ENCODE data around the gene PRPF40A.

Gene PRPF40A

GRCh38 chr2:152623775-152624174, 93.5 kb downstream of the PRPF40A start:
- no peak overlapping the region for H3K4me3 ChIP-seq
- H3K36me3 ChIP-seq = peaks cover 14 to 32% (median 31%) of the 10 kb centered on the region in 3 donors
- intact Hi-C loops (cut with DNase I; ENCODE audit: low total_unique reads) = loop anchor here (10.0 kb wide), 1 partner anchor 289 kb away; the partner anchor contains the start of gene FMNL2
- no peak for TF ChIP-seq CTCF (IDR thresholded peaks at IDR 0.05)
- H3K27me3 ChIP-seq = no peaks in the 10 kb centered on the region
- no peak overlapping the region for H3K27ac ChIP-seq
- H3K9me3 ChIP-seq = no peaks in the 10 kb centered on the region
- peaks cover 0 to 13% (median 3%) of the 10 kb centered on the region in 4 donors for H3K4me1 ChIP-seq
- DNase-seq = no peak

- Histone ChIP-seq H3K36me3 (peaks cover 15 to 32% (median 29%) of the 10 kb centered on the region in 3 donors), H3K27ac (no peak overlapping the region), H3K27me3 (no peaks in the 10 kb centered on the region), H3K4me3 (no peak overlapping the region), H3K9me3 (no peaks in the 10 kb centered on the region), H3K4me1 (peaks cover 0 to 13% (median 3%) of the 10 kb centered on the region in 4 donors)
- no peak for DNase-seq
- intact Hi-C loops (cut with DNase I; ENCODE audit: low total_unique reads) = loop anchor here (10.0 kb wide), 1 partner anchor 288 kb away; the partner anchor contains the start of gene FMNL2
- TF ChIP-seq CTCF (IDR thresholded peaks at IDR 0.05) = no peak
Observed at GRCh38 chr2:152623076-152623740, 94.1 kb downstream of the PRPF40A start.

- no peak for TF ChIP-seq CTCF (IDR thresholded peaks at IDR 0.05)
- intact Hi-C loops (cut with DNase I; ENCODE audit: low total_unique reads) = loop anchor here (10.0 kb wide), 1 partner anchor 287 kb away; the partner anchor contains the start of gene FMNL2
- H3K27ac ChIP-seq = no peak overlapping the region
- peaks cover 23 to 37% (median 33%) of the 10 kb centered on the region in 3 donors for H3K36me3 ChIP-seq
- DNase-seq = no peak
- no peaks in the 10 kb centered on the region for H3K9me3 ChIP-seq
- H3K27me3 ChIP-seq = no peaks in the 10 kb centered on the region
- peaks cover 0 to 11% (median 3%) of the 10 kb centered on the region in 4 donors for H3K4me1 ChIP-seq
- H3K4me3 ChIP-seq = no peak overlapping the region
Observed at GRCh38 chr2:152622219-152622618, 95.0 kb downstream of the PRPF40A start.

- DNase-seq = no peak
- Histone ChIP-seq H3K27ac (no peak overlapping the region), H3K36me3 (peaks cover 27 to 47% (median 39%) of the 10 kb centered on the region in 3 donors), H3K4me3 (no peak overlapping the region), H3K4me1 (peaks cover 0 to 5% (median 3%) of the 10 kb centered on the region in 4 donors), H3K9me3 (no peaks in the 10 kb centered on the region), H3K27me3 (no peaks in the 10 kb centered on the region)
- no peak for TF ChIP-seq CTCF (IDR thresholded peaks at IDR 0.05)
- intact Hi-C loops (cut with DNase I; ENCODE audit: low total_unique reads) = loop anchor here (10.0 kb wide), 1 partner anchor 286 kb away; the partner anchor contains the start of gene FMNL2
Observed at GRCh38 chr2:152620985-152621384, 96.3 kb downstream of the PRPF40A start.

GRCh38 chr2:152620208-152620607, 97.1 kb downstream of the PRPF40A start:
- no peak overlapping the region for H3K27ac ChIP-seq
- H3K36me3 ChIP-seq = peaks cover 27 to 55% (median 39%) of the 10 kb centered on the region in 3 donors
- intact Hi-C loops (cut with DNase I; ENCODE audit: low total_unique reads) = loop anchor here (10.0 kb wide), 1 partner anchor 285 kb away; the partner anchor contains the start of gene FMNL2

More at GRCh38 chr2:152620208-152620607, 97.1 kb downstream of the PRPF40A start:
- no peak for TF ChIP-seq CTCF (IDR thresholded peaks at IDR 0.05)
- H3K27me3 ChIP-seq = no peaks in the 10 kb centered on the region
- no peak for DNase-seq
- no peak overlapping the region for H3K4me3 ChIP-seq
- H3K4me1 ChIP-seq = peaks cover 0 to 5% (median 3%) of the 10 kb centered on the region in 4 donors
- H3K9me3 ChIP-seq = no peaks in the 10 kb centered on the region

Measured in tibial artery (tissue), 4 donors.